ENCODE measurements around the gene SMC1B.

GRCh38 chr22:45308391-45308956 is 104.9 kb downstream of the SMC1B start:
- TF ChIP-seq, protein P1, sequence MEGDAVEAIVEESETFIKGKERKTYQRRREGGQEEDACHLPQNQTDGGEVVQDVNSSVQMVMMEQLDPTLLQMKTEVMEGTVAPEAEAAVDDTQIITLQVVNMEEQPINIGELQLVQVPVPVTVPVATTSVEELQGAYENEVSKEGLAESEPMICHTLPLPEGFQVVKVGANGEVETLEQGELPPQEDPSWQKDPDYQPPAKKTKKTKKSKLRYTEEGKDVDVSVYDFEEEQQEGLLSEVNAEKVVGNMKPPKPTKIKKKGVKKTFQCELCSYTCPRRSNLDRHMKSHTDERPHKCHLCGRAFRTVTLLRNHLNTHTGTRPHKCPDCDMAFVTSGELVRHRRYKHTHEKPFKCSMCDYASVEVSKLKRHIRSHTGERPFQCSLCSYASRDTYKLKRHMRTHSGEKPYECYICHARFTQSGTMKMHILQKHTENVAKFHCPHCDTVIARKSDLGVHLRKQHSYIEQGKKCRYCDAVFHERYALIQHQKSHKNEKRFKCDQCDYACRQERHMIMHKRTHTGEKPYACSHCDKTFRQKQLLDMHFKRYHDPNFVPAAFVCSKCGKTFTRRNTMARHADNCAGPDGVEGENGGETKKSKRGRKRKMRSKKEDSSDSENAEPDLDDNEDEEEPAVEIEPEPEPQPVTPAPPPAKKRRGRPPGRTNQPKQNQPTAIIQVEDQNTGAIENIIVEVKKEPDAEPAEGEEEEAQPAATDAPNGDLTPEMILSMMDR (IDR thresholded peaks at IDR 0.05): no peak
- no peak for TF ChIP-seq POLR2A (IDR thresholded peaks at IDR 0.05)
